CD14-positive monocyte (primary cell): ENCODE results near the gene RAN. TPM values are rescaled to one million over a fixed set of nuclear protein-coding genes. Genes with fewer than 3 reads are reported as not detected.
"Not testable (repeated sequence)": the region's sequence is repeated elsewhere in the genome, so short reads cannot be mapped to it uniquely, and the experiment has no call there.

Experiments
- DNase-seq, 3 donors: peaks; one replicate each; pipeline ENCODE4 v3.0.0-alpha.2; 2011 to 2022
- H2AFZ ChIP-seq: 2 replicates; pipeline ENCODE4 v1.6.0; 2012; ENCODE audit warnings: mild to moderate bottlenecking, low read depth, low read length, inconsistent platforms; ENCODE audit not compliant: insufficient read depth, poor library complexity, severe bottlenecking
- H3K27ac ChIP-seq, 2 donors: 1 replicate in 1 of 2; 2 replicates in 1 of 2; pipeline ENCODE4 v1.5.1; 2012 to 2013; ENCODE audit warnings: low read length in 2 of 2, control low read depth in 1 of 2, inconsistent platforms in 1 of 2, low read depth in 1 of 2, mild to moderate bottlenecking in 1 of 2
- H3K27me3 ChIP-seq, 2 donors: one replicate each; pipeline versions ENCODE4 v1.6.0 to v1.6.1; 2011 to 2013; ENCODE audit warnings: low read length in 2 of 2; ENCODE audit not compliant: control insufficient read depth in 2 of 2, insufficient read depth in 2 of 2
- H3K36me3 ChIP-seq, 2 donors: replicated peaks in 1 of 2; 1 replicate in 1 of 2; 2 replicates in 1 of 2; pipeline versions ENCODE4 v1.5.1 to v1.6.1; 2012 to 2013; ENCODE audit warnings: low read length in 2 of 2, control low read depth in 1 of 2, inconsistent platforms in 1 of 2, mild to moderate bottlenecking in 1 of 2; ENCODE audit not compliant: insufficient read depth in 2 of 2, control insufficient read depth in 1 of 2
- H3K4me1 ChIP-seq, 2 donors: 1 replicate in 1 of 2; 2 replicates in 1 of 2; pipeline versions ENCODE4 v1.5.1 to v1.6.1; 2012 to 2013; ENCODE audit warnings: low read length in 2 of 2, control low read depth in 1 of 2, inconsistent platforms in 1 of 2, mild to moderate bottlenecking in 1 of 2, moderate library complexity in 1 of 2; ENCODE audit not compliant: insufficient read depth in 2 of 2, control insufficient read depth in 1 of 2
- H3K4me2 ChIP-seq: replicated peaks from 2 replicates; pipeline ENCODE3; 2012; ENCODE audit warnings: low read length, moderate library complexity, mild to moderate bottlenecking; ENCODE audit not compliant: poor library complexity, severe bottlenecking; ENCODE audit errors: extremely low read depth
- H3K4me3 ChIP-seq, 3 experiments: fragments of 200-600 bp in 1 of 3; sonication (generic) in 1 of 3; replicated peaks in 1 of 3; 1 replicate in 2 of 3; 2 replicates in 1 of 3; pipeline ENCODE4 v1.5.1; 2011 to 2013; ENCODE audit warnings: low read length in 3 of 3, mild to moderate bottlenecking in 3 of 3, control low read depth in 2 of 3, low read depth in 2 of 3, inconsistent platforms in 1 of 3, moderate library complexity in 1 of 3
- H3K79me2 ChIP-seq: 2 replicates; pipeline ENCODE4 v1.6.0; 2012; ENCODE audit warnings: mild to moderate bottlenecking, control low read depth, inconsistent platforms, low read length, moderate library complexity; ENCODE audit not compliant: insufficient read depth
- H3K9ac ChIP-seq: 2 replicates; pipeline ENCODE4 v1.6.0; 2017; ENCODE audit warnings: low read length, mild to moderate bottlenecking; ENCODE audit not compliant: insufficient read depth, poor library complexity, severe bottlenecking
- H3K9me3 ChIP-seq, 2 donors: replicated peaks in 1 of 2; 1 replicate in 1 of 2; 2 replicates in 1 of 2; pipeline versions ENCODE4 v1.5.1 to v1.6.1; 2012 to 2013; ENCODE audit warnings: low read length in 2 of 2, control low read depth in 1 of 2; ENCODE audit not compliant: control insufficient read depth in 1 of 2, insufficient read depth in 1 of 2
- H4K20me1 ChIP-seq: 2 replicates; pipeline ENCODE4 v1.6.0; 2012; ENCODE audit warnings: mild to moderate bottlenecking, low read length, control low read depth, moderate library complexity; ENCODE audit not compliant: insufficient read depth
- H3K27ac Mint-ChIP-seq, 7 donors: one replicate each; pipeline ENCODE4 v1.8.0; 2020; ENCODE audit warnings: mild to moderate bottlenecking in 7 of 7, mixed read lengths in 7 of 7, moderate library complexity in 6 of 7, inconsistent platforms in 2 of 7
- H3K27me3 Mint-ChIP-seq, 3 donors: one replicate each; pipeline ENCODE4 v1.8.0; 2021 to 2022; ENCODE audit warnings: low read depth in 3 of 3, mild to moderate bottlenecking in 3 of 3, mixed read lengths in 3 of 3, moderate library complexity in 3 of 3, inconsistent platforms in 1 of 3
- H3K36me3 Mint-ChIP-seq, 2 donors: one replicate each; pipeline ENCODE4 v1.8.0; 2020; ENCODE audit warnings: mixed read lengths in 2 of 2, inconsistent platforms in 1 of 2, mild to moderate bottlenecking in 1 of 2
- H3K4me1 Mint-ChIP-seq: one replicate; pipeline ENCODE4 v1.8.0; 2020; ENCODE audit warnings: mild to moderate bottlenecking, mixed read lengths
- H3K4me3 Mint-ChIP-seq, 2 donors: one replicate each; pipeline ENCODE4 v1.8.0; 2020; ENCODE audit warnings: mild to moderate bottlenecking in 2 of 2, mixed read lengths in 2 of 2, moderate library complexity in 1 of 2
- H3K9me3 Mint-ChIP-seq, 7 donors: one replicate each; pipeline ENCODE4 v1.8.0; 2020 to 2022; ENCODE audit warnings: mixed read lengths in 7 of 7, mild to moderate bottlenecking in 6 of 7, moderate library complexity in 6 of 7, inconsistent platforms in 2 of 7
- CTCF ChIP-seq: fragments of 200-600 bp; IDR thresholded peaks from one replicate; pipeline ENCODE4 v1.8.0; 2022; ENCODE audit warnings: antibody characterized with exemption, mild to moderate bottlenecking
- WGBS: methylation state at CpG from one replicate; pipeline ENCODE4 v1.1.5; 2013; ENCODE audit warnings: missing lambda C conversion rate; ENCODE audit not compliant: insufficient coverage; 5-methylcytosine and 5-hydroxymethylcytosine counted together
- intact Hi-C, 2 donors: fragments of 100-400 bp; cut with micrococcal nuclease; formaldehyde crosslinking; loops; one replicate each; pipeline versions ENCODE4 v1.15.0 to v1.15.1; 2023
- polyA plus RNA-seq, 3 donors: library from polyadenylated mRNA; depleted of rRNA in 1 of 3; unstranded in 2 of 3; stranded (reverse) in 1 of 3; fragments of 300-500 nt in 2 of 3; fragments of >200 nt in 1 of 3; fragmentation: Illumina TruSeq in 2 of 3; gene quantifications; 1 replicate in 2 of 3; 2 replicates in 1 of 3; pipeline ENCODE4 v1.2.3, GENCODE V29; 2012 to 2021

Gene RAN
- polyA plus RNA-seq, 3 donors: 197 to 443 (median 366) TPM

- Histone ChIP-seq H3K4me2 (no peak overlapping the region), H3K4me3 (no peak overlapping the region)
- no peak for TF ChIP-seq CTCF
These were observed 3.3 kb downstream of the RAN start for GRCh38 chr12:130875193-130875592.

GRCh38 chr12:130875708-130876107 is 3.8 kb downstream of the RAN start:
- Histone ChIP-seq H3K36me3 (peaks cover 38 to 47% of the 10 kb centered on the region in 2 donors), H3K79me2 (peaks cover 29% of the 10 kb centered on the region), H3K4me1 (peaks cover 21 to 34% of the 10 kb centered on the region in 2 donors), H4K20me1 (peaks cover 32% of the 10 kb centered on the region)
- DNase-seq, H3K27me3 Mint-ChIP-seq, H3K9ac ChIP-seq, H3K4me2 ChIP-seq, H3K4me3 ChIP-seq, H3K27me3 ChIP-seq, H3K9me3 ChIP-seq, H3K4me3 Mint-ChIP-seq, H3K9me3 Mint-ChIP-seq, H2AFZ ChIP-seq, H3K27ac ChIP-seq, H3K27ac Mint-ChIP-seq: not testable (repeated sequence)
- H3K4me1 Mint-ChIP-seq: peaks cover 45% of the 10 kb centered on the region
- H3K36me3 Mint-ChIP-seq: peaks cover 44 to 48% of the 10 kb centered on the region in 2 donors
- 100% methylated on average over 8 of the region's 11 CpGs for WGBS
- intact Hi-C loops: loop anchor here in 1 of 2 donors (10.0 kb wide), 1 partner anchor 1619 kb away; the partner anchor contains the start of gene FBRSL1

More at GRCh38 chr12:130875193-130875592, 3.3 kb downstream of the RAN start:
- Histone ChIP-seq H3K9me3 (no peaks in the 10 kb centered on the region), H3K9ac (no peak overlapping the region), H3K79me2 (peaks cover 29% of the 10 kb centered on the region), H3K36me3 (peaks cover 38 to 47% of the 10 kb centered on the region in 2 donors), H3K27ac (no peak overlapping the region), H4K20me1 (peaks cover 32% of the 10 kb centered on the region), H2AFZ (no peak overlapping the region), H3K4me1 (peaks cover 21 to 36% of the 10 kb centered on the region in 2 donors), H3K27me3 (no peaks in the 10 kb centered on the region)
- intact Hi-C loops: loop anchor here in 1 of 2 donors (10.0 kb wide), 1 partner anchor 1620 kb away; the partner anchor contains the start of gene FBRSL1
- Mint-ChIP-seq H3K4me1 (peaks cover 42% of the 10 kb centered on the region), H3K9me3 (peaks cover 0 to 3% (median 0%) of the 10 kb centered on the region in 7 donors), H3K36me3 (peaks cover 44 to 48% of the 10 kb centered on the region in 2 donors), H3K4me3 (no peak overlapping the region), H3K27ac (peak overlapping the region in 1 of 7 donors; percentile 1), H3K27me3 (peaks cover under 1 to 6% (median 4%) of the 10 kb centered on the region in 3 donors)
- no peak for DNase-seq
- WGBS: no CpG with 5 or more reads among the region's 5 CpGs
